A673 (cell line): ENCODE measurements around the gene ASIC3. TPM values are rescaled to one million over a fixed set of nuclear protein-coding genes. Genes with fewer than 3 reads are reported as not detected.

Experiments used
- BruUV-seq: library from RNA; stranded (reverse); fragments of 400-500 nt; replicated peaks from 2 replicates; lab custom pipeline; 2021; lab: Mats Ljungman, UMichigan
- CTCF ChIA-PET: fragments of 300-600 bp; sonication (Branson Sonifier 250); formaldehyde crosslinking; loops from one replicate; lab custom pipeline; 2022; ENCODE audit warnings: antibody characterized with exemption; lab: Charles Lee
- POLR2A ChIA-PET: fragments of 300-600 bp; sonication (Branson Sonifier 250); formaldehyde crosslinking; loops from one replicate; lab custom pipeline; 2022; ENCODE audit warnings: antibody characterized with exemption; ENCODE audit not compliant: low non-redundant PET; lab: Charles Lee
- DNase-seq: peaks from one replicate; pipeline ENCODE4 v3.0.0-alpha.2; 2015; ENCODE audit warnings: low spot score
- H3K27ac ChIP-seq: fragments of 200-600 bp; sonication (generic); 2 replicates; pipeline ENCODE4 v1.5.1; 2016; ENCODE audit warnings: mixed run types, low read depth, mild to moderate bottlenecking, mixed read lengths, antibody characterized with exemption, low read length; ENCODE audit not compliant: poor library complexity, severe bottlenecking
- H3K27me3 ChIP-seq: fragments of 200-600 bp; sonication (generic); replicated peaks from 2 replicates; pipeline ENCODE4 v1.6.1; 2017; ENCODE audit warnings: mixed run types, low read depth, mild to moderate bottlenecking, mixed read lengths, antibody characterized with exemption, low read length; ENCODE audit not compliant: insufficient read depth, poor library complexity
- H3K36me3 ChIP-seq: fragments of 200-600 bp; sonication (generic); 2 replicates; pipeline ENCODE4 v1.6.1; 2016; ENCODE audit warnings: mixed run types, mild to moderate bottlenecking, mixed read lengths, antibody characterized with exemption, low read length; ENCODE audit not compliant: insufficient read depth, poor library complexity, severe bottlenecking
- H3K4me1 ChIP-seq: fragments of 200-600 bp; sonication (generic); 2 replicates; pipeline ENCODE4 v1.6.1; 2017; ENCODE audit warnings: mixed run types, mild to moderate bottlenecking, mixed read lengths, antibody characterized with exemption, low read length; ENCODE audit not compliant: insufficient read depth, poor library complexity, severe bottlenecking
- H3K4me3 ChIP-seq: fragments of 200-600 bp; sonication (generic); 2 replicates; pipeline ENCODE4 v1.5.1; 2016; ENCODE audit warnings: low read depth, mixed run types, mild to moderate bottlenecking, mixed read lengths, low read length; ENCODE audit not compliant: poor library complexity, severe bottlenecking
- H3K9me3 ChIP-seq: fragments of 200-600 bp; sonication (generic); 2 replicates; pipeline ENCODE4 v1.6.1; 2016; ENCODE audit warnings: mixed run types, low read depth, mild to moderate bottlenecking, mixed read lengths, antibody characterized with exemption, low read length; ENCODE audit not compliant: poor library complexity, severe bottlenecking
- CTCF ChIP-seq: fragments of 300-800, 200-600 bp; sonication (generic); conservative IDR thresholded peaks from 2 replicates; pipeline ENCODE4 v1.5.1; 2017; ENCODE audit warnings: low read depth, mild to moderate bottlenecking, antibody characterized with exemption, low read length, moderate library complexity, mixed read lengths
- EZH2 ChIP-seq: fragments of 200-600 bp; sonication (generic); IDR thresholded peaks from 2 replicates; pipeline ENCODE4 v1.6.1; 2017; ENCODE audit warnings: borderline replicate concordance, low read depth, mild to moderate bottlenecking, mixed read lengths, antibody characterized with exemption, low read length; ENCODE audit not compliant: poor library complexity, severe bottlenecking
- intact Hi-C: fragments of 100-400 bp; cut with micrococcal nuclease; formaldehyde crosslinking; loops from one replicate; pipeline ENCODE4 v1.10.0; 2022; ENCODE audit not compliant: unreplicated experiment
- total RNA-seq: library from RNA; stranded (reverse); gene quantifications from 2 replicates; pipeline ENCODE4 v1.2.3, GENCODE V29; 2021

ASIC3 gene
- total RNA-seq, 1 experiment from 2014 or later = 4.5 TPM

- POLR2A ChIA-PET = no interaction called here
- CTCF ChIA-PET = interaction anchor here (0.7 to 1.0 kb wide), 2 partner anchors 44 to 98 kb away, joined by 3 to 4 read pairs; no protein-coding TSS in a partner anchor
- Histone ChIP-seq H3K9me3 (no peaks in the 10 kb centered on the region), H3K36me3 (peaks cover 26% of the 10 kb centered on the region), H3K27me3 (no peaks in the 10 kb centered on the region), H3K4me3 (no peak overlapping the region), H3K4me1 (peaks cover 27% of the 10 kb centered on the region), H3K27ac (peak overlapping the region; percentile 12)
- no peak for TF ChIP-seq CTCF
- no peak for TF ChIP-seq EZH2
- BruUV-seq = no TSS peak
- intact Hi-C loops = no loop called here
- DNase-seq = no peak
Observed at GRCh38 chr7:151062399-151063211, 14.3 kb downstream of the ASIC3 start.

GRCh38 chr7:151063212-151063561 lies 14.9 kb downstream of the ASIC3 start:
- no peak for DNase-seq
- H3K9me3 ChIP-seq = no peaks in the 10 kb centered on the region
- TF ChIP-seq CTCF = no peak
- TF ChIP-seq EZH2 = no peak
- no peak overlapping the region for H3K4me3 ChIP-seq
- BruUV-seq = no TSS peak
- H3K4me1 ChIP-seq = peaks cover 26% of the 10 kb centered on the region
- H3K36me3 ChIP-seq = peaks cover 31% of the 10 kb centered on the region
- intact Hi-C loops = no loop called here
- no peak overlapping the region for H3K27ac ChIP-seq
- no peaks in the 10 kb centered on the region for H3K27me3 ChIP-seq
- ChIA-PET CTCF (interaction anchor here (0.7 to 1.0 kb wide), 2 partner anchors 45 to 98 kb away, joined by 3 to 4 read pairs; no protein-coding TSS in a partner anchor), POLR2A (no interaction called here)

GRCh38 chr7:151064454-151064853 lies 16.1 kb downstream of the ASIC3 start:
- TF ChIP-seq CTCF (no peak), EZH2 (no peak)
- DNase-seq = no peak
- Histone ChIP-seq H3K36me3 (peaks cover 38% of the 10 kb centered on the region), H3K27ac (no peak overlapping the region), H3K9me3 (no peaks in the 10 kb centered on the region), H3K27me3 (no peaks in the 10 kb centered on the region), H3K4me1 (peaks cover 17% of the 10 kb centered on the region), H3K4me3 (no peak overlapping the region)
- intact Hi-C loops = no loop called here
- ChIA-PET CTCF (no interaction called here), POLR2A (no interaction called here)
- no TSS peak for BruUV-seq
